Non-pigmented ciliary epithelial cell (primary cell): Measurements from ENCODE around the gene NADK.

ENCODE experiments used
- DNase-seq: peaks from one replicate; pipeline ENCODE4 v3.0.0-alpha.2; 2010; ENCODE audit warnings: low read depth

Gene NADK, protein sequence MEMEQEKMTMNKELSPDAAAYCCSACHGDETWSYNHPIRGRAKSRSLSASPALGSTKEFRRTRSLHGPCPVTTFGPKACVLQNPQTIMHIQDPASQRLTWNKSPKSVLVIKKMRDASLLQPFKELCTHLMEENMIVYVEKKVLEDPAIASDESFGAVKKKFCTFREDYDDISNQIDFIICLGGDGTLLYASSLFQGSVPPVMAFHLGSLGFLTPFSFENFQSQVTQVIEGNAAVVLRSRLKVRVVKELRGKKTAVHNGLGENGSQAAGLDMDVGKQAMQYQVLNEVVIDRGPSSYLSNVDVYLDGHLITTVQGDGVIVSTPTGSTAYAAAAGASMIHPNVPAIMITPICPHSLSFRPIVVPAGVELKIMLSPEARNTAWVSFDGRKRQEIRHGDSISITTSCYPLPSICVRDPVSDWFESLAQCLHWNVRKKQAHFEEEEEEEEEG

DNA sequence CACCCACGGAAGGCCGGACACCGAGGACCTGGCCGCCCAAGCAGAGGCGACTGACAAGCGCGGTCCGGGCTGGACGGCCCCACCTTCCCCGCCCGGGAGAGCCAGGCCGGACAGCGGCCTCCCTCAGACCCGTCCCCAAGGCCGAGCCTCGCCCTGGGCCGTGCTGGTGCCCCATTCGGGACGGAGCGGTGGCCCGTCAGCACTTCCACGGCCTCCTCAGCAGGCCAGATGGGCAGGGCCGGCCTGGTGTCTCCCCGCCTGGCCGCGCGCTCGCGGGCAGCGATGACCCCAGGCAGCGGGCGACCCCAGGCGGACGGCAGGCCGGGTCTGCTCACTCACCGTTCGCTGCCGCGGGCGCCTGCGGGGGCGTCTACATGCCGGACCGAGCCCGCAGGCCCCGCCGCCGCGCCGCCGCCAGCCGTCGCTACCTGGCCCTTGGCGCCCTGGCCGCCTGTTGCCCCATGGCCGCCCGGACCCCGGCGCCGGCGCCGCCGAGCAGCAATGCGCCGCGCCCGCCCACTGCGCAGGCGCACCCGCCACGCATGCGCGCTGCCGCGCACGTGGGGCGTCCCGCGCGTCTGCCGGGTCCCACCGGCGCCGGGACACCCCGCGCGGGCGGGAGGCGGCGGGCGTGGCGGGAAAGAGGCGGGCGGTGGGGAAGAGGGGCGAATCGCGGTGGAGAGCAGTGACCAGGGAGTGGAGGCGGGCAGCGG, at the start of gene NADK:
TSS of gene NADK (minus strand) at position 521 of the 713 bp plus-strand sequence. CDS start 13,064 bp downstream, outside the sequence.
- DNase-seq = no peak

DNA sequence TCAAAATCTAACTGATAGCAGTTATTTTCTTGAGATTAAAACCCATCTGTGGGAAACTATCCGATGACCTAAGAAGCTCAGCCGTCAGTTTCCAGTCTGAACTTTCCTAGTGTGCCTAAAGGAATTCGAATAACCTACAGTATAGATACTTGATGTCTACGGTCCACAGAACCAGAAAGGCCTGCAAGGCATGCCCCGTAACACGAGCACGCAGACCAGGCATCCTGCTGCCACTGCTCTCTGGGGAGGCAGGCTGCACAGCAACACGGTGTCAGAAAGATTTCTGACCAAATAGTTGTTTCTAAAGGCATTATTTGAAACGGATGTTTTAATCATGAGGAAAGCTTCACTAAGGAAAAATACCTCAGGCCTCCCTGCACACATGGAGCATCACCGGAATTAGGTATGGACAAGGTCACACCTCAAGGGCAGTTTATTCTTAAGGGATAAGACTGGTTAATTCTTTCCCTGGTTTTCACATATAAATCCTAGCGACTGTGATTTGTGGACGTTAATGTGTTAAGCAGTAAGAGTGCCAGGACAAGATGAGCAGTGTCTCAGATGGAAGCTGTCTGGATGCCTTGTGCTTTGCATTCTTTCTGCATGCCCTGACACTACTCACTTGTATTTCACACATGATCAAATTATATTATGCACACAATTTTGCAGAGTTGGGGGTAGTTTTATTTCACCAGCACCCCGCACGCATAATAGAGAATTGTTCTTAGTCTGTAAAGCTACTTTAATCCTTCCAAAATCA, 49.0 kb upstream of the NADK start:
- DNase-seq = no peak

DNA sequence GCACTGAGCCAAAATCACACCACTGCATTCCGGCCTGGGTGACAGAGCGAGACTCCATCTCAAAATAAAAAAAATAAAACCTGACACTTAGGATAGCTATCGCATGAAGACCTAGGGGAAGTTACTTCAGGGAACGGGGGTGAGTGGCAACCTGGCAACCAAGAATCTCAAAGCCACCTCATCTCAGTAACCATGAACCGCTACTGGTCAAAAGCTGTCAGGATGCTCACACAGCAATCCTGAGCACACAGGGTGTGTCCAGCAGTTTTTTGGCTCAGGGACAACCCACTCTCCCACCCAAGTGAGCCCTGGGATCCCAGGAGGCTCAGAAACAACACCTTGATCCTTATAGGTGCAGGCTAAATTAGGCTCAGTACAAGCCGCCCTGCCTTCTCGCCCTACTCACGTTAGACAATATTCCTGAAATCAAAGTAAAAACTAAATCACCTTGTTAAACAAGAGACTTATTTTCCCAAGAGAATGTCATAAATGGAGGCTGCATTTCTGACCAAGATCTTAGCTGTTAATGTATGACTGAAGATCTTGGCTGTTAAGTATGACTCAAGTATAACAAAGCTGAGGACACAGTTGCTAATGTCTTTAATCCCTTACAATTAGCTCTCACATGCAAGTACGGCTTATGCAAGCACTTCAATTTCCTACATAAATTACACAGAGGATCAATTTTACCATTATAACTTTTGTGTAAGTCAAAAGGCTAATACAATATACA, 48.3 kb upstream of the NADK start:
- DNase-seq = no peak

DNA sequence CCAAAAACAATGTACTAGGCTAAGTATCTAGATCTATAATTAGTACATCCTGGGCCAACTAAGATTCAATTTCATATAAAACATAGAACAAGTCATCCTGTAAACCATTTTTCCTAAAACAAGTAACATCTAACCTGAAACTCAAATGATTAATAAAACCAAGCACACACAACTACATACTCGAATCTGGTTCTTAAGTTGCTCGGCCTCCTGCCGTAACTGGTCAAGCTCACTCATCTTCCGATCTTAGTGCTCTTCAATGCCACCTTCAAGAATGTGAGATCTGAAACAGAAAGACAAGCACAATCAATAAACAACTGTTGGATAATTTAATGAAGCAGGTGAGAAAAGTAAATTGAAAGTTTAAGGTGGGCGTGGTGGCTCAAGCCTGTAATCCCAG, 46.9 kb upstream of the NADK start:
- DNase-seq = no peak

DNA sequence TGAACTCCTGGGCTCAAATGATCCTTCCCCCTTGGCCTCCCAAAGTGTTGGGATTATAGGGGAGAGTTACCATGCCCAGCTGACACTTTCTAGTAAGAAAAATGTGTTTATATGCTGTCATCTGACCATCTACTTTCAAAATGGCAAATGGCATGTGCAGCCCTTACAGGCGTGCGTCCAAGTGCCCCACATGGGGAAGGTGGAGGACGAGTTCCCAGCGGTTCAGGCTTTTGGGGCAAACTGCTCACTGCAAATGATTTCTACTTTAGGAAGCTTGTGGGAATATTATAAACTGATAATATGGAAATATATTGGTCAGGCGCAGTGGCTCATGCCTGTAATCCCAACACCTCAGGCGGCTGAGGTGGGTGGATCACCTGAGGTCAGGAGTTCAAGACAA, 41.5 kb upstream of the NADK start:
- DNase-seq = no peak

DNA sequence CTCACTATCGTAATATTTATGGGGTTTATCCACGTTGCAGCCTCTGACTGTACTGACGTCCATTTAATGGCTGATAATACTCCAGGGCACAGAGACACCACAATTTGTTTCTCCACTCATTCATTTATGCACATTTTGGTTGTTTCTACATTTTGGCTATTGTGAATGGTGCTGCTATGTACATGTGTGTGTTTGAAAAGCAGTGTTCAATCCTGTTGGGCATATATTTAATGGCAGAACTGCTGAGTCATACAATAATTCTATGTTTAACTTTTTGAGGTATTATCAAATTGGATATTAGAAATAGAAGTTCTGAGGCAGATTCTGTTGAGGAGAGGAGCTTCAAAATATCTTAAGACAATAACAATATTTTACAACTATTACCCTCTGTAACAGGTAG, 39.0 kb upstream of the NADK start:
- DNase-seq = no peak

DNA sequence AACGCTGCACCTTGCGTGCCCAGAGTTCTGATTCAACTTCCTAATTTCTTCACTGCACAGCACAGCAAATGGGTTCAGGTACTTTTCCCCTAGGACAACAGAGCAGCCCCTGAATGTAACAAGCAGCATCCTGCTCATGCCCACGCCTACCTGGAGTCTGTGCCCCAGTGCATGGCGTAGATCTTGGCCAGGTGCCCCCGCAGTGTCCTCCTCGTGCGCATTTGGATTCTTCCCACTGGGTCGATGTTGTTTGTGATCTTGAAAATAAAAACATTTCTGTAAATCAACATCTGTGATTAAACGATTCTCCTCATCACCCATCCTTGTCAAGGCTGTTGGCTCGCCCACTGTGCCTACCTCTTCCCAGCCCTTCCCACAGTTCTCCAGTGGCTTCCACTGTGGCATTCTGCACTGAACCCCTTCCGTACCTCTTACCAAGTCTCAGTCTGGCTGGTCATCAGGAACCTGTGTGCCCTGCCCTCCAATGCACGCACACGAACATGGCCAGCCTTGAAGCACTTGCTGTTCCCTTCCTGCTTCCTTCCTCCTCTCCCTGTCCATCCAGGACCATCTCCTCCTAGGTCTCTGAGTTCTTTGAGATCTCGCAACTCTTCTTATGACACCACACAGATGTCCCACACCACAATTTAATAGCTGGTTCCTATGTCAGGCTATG, 37.5 kb upstream of the NADK start:
- DNase-seq = no peak

DNA sequence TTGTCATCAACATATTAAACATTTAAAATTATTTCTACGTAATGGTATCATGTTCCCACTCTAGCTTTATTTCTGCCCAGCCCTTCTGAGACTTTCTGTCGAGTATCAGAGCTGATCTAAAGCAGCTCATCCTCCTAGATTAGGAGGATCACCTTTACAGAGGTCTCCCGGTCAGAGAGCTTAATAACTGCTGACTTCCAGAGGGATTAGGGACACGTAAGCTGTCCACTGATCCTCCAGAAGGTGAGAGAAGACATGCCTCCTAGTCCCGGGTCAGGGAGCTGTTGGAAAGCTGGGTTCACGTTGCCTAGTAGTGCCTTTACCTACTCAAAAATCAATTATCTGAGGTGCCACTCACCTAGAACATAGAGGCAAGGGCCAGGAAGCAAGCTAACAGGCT, 31.2 kb upstream of the NADK start:
- DNase-seq = no peak

DNA sequence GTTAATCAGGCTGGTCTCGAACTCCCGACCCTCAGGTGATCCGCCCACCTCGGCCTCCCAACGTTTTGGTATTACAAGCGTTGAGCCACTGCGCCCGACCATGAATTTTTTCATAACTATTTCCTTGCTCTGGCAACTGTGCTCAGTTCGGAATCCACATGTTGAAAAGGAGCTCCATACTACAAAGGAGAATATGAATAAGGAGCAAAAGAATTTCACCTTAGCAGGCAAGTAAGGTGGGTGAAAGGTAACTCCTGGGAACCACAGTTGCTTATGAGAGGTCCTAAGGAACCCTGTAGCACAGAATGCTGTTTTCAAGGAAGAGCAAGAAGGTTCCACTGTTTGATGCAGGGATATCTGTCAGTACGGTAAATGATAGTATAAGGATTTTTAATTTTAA, 29.9 kb upstream of the NADK start:
- DNase-seq = no peak

DNA sequence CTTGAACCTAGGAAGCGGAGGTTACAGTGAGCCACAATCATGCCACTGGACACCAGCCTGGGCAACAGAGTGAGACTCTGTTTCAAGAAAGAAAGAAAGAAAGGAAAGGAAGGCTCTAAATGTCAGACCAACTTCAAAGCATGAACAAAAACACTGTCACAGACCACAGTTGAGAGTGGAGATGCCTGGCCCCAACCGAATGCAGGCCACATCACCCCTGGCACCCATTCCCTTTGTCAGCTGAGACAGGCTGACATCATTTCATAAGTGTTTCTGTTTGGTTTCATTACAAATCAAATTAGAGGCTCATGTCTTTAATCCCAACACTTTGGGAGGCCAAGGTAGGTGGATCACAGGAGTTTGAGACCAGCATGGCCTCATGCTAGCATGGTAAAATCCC, 28.6 kb upstream of the NADK start:
- DNase-seq = no peak

DNA sequence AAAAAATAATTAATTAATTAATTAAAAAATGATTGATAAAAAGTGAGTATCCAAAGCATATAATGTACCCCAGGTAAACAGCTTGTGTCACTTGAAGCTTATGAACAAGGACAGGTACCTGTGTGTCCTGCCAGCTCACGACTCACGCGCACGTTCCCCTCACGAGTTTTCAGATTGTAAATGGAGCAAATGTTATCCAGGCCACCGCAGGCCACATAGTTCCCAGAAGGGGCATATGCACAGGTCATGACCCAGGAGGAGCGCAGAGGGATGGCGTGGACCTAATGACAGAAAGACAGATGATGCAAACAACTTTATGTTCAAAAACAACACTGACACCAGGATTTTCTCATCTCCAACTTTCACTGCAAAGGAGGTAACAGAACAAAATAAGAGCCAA, 26.0 kb upstream of the NADK start:
- DNase-seq = no peak

DNA sequence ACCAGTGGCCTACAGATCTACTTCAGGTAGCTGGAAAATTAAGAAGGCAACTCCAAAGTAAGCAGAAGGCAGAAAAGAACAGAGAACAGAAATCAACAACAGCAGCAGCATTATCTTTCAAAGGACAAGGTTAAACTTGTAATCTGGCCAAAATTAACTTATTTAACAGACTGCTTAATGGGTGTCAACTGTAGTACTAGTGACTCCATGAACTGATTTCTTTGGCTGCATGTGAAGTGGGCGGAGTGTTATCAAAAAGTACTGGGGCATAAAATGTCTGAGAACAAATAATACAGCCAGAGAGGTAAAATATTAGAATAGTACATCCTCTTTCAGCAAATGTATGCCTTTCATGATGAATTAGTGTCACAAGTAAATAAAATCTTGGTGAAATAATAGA, 24.6 kb upstream of the NADK start:
- no peak for DNase-seq

DNA sequence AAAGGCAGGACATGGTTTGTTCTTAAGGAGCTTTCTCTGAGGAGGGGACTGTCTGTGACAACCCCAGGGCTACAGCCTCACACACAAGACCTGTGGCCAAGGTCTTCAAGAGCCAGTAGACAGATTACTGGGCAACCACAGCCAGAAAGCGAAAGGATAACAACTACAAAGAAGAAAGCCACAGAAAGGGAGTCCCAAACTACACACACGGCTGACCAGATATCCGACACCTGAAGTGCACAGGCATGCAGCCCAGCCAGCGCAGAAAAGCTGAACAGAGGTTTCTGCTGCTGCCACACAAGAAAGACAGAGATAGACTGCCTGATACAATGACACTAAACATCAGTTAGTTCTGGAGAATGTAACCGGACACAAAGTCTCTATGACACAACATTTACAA, 21.4 kb upstream of the NADK start:
- DNase-seq = no peak

DNA sequence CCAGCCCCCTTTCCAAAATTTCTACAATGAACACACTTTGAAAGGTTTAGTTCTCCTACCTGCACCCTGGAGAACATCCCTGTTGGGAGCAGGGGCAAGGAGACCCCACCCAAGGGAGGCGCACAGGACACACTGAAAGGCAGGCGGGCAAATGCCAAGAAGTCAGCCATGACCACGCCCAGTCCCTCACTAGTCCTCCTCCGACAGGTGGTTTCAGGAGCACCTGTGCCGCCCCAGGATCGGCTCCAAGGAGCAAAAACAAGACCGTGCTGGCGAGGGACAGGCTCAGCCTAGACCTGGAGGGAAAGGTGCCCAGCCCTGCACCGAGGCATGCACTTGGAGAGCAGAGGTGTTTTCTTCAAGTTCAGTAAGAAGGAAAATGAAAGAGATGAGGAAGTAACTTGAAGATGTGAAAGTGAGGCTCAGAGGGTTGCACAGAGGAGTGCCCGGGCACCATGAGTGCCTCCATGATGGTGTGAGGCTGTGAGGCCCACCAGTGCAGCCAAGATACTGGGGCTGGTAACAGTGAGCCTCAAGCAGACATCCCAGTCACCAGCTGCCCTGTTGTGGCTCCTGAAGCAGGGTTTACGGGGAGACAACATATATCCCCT, 19.6 kb upstream of the NADK start:
- DNase-seq = no peak

DNA sequence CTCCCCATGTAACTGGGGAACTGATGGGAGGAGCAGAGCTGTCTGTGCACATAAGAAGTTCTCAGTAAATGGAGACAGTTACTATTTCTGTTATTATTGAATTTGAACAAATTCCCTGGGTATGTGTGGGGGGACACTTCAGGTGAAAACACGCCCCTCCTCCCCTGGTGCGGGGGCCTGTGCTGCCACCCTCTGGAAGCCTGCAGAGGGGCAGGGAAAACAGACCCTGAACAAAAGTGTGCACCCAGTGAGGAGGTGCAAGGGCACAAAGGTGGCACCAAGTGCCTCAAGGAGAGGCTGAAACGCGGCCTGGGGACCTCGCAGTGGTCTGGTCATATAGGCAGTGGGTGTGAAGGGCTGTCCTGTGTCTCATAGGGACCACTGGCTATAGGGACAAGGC, 18.2 kb upstream of the NADK start:
- no peak for DNase-seq

DNA sequence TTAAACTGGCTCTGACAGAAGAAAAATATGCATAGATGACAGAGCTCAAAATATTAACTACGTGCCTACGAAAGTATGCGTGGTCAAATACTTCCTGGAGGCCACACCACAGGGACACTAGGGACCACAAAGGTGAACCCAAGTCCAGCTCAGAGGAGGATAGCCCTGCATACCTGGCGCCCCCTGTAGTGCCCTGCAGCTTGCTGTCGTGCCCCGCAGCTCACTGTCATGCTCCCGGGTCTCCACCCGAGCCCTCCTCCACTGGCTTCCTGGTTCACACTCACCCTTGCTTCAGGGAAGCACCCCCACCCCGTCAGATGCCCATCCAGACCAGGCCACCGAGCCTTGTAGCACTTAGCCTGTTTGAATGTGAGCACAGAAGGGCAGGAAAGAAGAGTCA, 16.7 kb upstream of the NADK start:
- no peak for DNase-seq

DNA sequence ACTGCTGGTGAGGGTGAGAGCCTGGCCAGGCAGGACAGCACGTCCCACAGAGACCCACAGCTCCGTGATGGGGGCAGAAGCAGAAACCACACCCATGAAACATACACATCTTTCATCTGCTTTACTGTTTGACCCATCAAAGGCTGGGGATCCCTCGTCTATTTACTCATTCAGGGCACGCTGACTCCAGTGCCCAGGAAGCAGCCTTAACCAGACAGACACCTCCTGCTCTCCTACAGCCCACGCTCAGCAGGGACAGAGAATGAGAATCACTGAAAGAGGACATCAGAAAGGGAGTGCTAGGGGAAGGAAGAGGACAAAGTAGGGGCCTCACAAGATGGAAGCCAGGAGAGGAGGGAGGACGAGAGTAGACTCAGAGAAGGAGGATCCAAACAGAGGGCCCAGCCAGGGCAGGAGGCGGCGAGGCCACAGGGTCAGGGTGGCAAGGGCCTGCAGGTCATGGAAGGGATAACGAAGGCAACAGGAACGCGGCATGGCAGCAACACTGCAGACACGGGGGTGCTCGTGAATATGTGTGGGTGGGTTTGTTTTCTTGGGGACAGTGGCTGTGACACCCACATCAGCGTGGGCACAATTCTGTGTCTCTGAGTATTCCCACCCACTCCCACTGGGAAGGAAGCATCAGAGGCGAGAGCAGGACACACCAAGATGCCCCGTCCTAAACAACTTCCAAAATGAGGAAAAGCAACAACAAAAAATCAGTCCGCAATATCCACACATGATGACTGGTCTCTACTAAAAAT, 15.4 kb upstream of the NADK start:
- no peak for DNase-seq

DNA sequence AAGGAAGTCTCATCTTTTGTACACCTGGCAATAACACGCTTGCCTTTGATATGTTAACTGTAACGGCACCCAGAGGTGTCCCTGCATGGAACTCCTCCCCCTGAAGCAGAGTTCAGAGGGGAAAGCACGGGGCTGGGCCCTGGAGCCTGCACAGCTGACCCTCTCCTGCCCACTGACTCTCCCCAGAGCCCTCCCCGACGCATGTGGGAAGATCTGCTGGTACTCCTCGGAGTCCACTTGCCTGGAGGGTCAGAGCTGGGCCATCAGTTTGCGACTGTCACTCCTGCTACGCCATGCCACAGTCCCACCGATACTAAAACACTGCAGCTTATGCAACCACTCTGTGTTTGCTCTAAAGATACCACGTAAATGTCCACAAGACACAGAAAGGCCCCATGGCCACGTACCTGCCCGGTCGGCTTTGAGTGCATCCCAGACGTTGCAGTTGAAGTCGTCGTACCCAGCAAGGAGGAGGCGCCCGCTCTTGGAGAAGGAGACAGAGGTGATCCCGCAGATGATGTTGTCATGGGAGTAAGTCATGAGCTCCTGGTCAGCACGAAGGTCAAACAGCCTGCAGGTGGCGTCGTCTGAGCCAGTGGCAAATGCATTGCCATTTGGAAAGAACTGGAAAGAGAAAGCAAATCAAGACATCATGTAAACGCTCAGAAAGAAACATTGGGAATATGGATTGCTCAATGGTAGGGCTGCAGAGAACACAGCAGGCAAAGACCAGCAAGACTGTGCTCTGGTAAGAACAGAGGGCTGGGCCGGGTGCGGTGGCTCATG, 10.6 kb upstream of the NADK start:
- no peak for DNase-seq

DNA sequence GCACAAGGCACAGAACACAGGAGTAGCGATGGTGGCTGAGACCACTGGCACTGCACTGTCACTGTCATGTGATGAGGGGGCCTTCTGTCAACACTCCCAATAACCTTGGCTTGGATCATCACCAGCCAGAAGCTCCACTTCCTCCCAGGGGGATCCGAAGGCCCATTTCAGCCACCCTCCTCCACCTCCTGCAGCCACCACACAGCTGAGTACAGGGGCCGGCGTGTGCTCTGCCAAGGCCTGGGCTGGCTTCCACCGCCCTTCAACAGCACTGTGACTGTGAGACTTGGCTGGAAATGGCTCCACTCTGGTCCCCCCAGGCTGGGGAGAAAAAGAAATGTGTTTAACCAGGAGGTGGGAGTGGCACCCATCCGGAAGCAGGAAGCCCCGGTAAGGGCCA, 9.9 kb upstream of the NADK start:
- DNase-seq = no peak
